ENCODE results near the gene MED4. TPM values are rescaled to one million over a fixed set of nuclear protein-coding genes. Genes with fewer than 3 reads are reported as not detected.

Gene MED4
- total RNA-seq, 1 experiment from 2014 or later = 50.6 TPM

DNA sequence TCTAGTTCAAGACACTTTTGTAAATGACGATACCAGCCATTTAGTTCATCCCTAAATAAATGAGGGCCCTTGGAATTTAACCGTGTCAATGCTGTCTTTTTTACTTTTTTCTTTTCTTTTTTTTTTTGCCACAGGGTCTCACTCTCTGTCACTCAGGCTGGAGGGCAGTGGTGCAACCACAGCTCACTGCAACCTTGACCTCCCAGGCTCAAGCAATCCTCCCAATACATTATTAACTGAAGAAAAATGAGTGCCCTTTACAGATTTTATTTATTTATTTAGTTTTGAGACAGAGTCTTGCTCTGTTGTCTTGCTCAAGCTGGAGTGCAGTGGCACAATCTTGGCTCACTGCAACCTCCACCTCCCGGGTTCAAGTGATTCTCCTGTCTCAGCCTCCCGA is 2.9 kb upstream of the MED4 start:
- no CpG with 5 or more reads among the region's 4 CpGs for WGBS (ENCODE audit: extremely low coverage, insufficient read length, low lambda C conversion rate)
- Histone ChIP-seq H2BK5ac (ENCODE audit: insufficient read length, low read length) (no peak overlapping the region), H3K27ac (ENCODE audit: insufficient read length, low read depth, low read length) (no peak overlapping the region), H4K8ac (replicated peaks; ENCODE audit: insufficient read length, low read depth, low read length) (no peak overlapping the region), H3K79me2 (ENCODE audit: insufficient read depth, low read length) (peaks cover 18% of the 10 kb centered on the region), H3K23me2 (ENCODE audit: insufficient read length, low read depth, low read length, poor library complexity, severe bottlenecking) (no peaks in the 10 kb centered on the region), H3K4ac (ENCODE audit: low read depth, low read length) (no peak overlapping the region), H4K20me1 (ENCODE audit: control insufficient read depth, insufficient read depth, insufficient read length) (no peaks in the 10 kb centered on the region), H3K23ac (ENCODE audit: insufficient read length, low read depth, low read length) (no peak overlapping the region), H3K4me2 (ENCODE audit: insufficient read depth, insufficient read length, low read length) (no peak overlapping the region), H2BK15ac (ENCODE audit: low read depth, low read length) (no peak overlapping the region), H2AFZ (ENCODE audit: low read length) (no peak overlapping the region), H2BK20ac (ENCODE audit: low read depth, low read length, poor library complexity, severe bottlenecking) (no peak overlapping the region), H3T11ph (ENCODE audit: low read length) (no peak overlapping the region), H3K79me1 (ENCODE audit: insufficient read depth, low read depth, low read length, poor library complexity, severe bottlenecking) (no peaks in the 10 kb centered on the region), H2BK12ac (ENCODE audit: insufficient read length, low read depth, low read length) (no peak overlapping the region), H4K91ac (ENCODE audit: insufficient read length, low read depth, low read length) (no peak overlapping the region), H2AK5ac (ENCODE audit: insufficient read length, low read length) (no peak overlapping the region), H3K18ac (ENCODE audit: insufficient read length, low read depth, low read length) (no peak overlapping the region), H4K5ac (ENCODE audit: insufficient read length, low read depth, low read length) (no peak overlapping the region), H3K27me3 (ENCODE audit: insufficient read depth, low read length) (no peaks in the 10 kb centered on the region; the same call in 1 of the 2 replicates), H3K56ac (ENCODE audit: insufficient read length, low read depth, low read length) (no peak overlapping the region), H3K9me3 (ENCODE audit: control insufficient read depth, low read depth, low read length) (no peaks in the 10 kb centered on the region), H3K4me1 (ENCODE audit: insufficient read depth, low read length) (peaks cover 2% of the 10 kb centered on the region; the same call in 1 of the 2 replicates), H3K9ac (ENCODE audit: extremely low read depth, insufficient read length, low read length) (no peak overlapping the region), H3K14ac (ENCODE audit: insufficient read depth, low read length) (no peak overlapping the region), H2BK120ac (ENCODE audit: low read depth, low read length, poor library complexity, severe bottlenecking) (no peak overlapping the region)
- DNase-seq = no peak
- peaks cover 1% of the 10 kb centered on the region; the same call in 1 of the 2 replicates for H3K27me3 Mint-ChIP-seq (ENCODE audit: low read depth)
- TF ChIP-seq, protein P1, sequence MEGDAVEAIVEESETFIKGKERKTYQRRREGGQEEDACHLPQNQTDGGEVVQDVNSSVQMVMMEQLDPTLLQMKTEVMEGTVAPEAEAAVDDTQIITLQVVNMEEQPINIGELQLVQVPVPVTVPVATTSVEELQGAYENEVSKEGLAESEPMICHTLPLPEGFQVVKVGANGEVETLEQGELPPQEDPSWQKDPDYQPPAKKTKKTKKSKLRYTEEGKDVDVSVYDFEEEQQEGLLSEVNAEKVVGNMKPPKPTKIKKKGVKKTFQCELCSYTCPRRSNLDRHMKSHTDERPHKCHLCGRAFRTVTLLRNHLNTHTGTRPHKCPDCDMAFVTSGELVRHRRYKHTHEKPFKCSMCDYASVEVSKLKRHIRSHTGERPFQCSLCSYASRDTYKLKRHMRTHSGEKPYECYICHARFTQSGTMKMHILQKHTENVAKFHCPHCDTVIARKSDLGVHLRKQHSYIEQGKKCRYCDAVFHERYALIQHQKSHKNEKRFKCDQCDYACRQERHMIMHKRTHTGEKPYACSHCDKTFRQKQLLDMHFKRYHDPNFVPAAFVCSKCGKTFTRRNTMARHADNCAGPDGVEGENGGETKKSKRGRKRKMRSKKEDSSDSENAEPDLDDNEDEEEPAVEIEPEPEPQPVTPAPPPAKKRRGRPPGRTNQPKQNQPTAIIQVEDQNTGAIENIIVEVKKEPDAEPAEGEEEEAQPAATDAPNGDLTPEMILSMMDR (conservative IDR thresholded peaks at IDR 0.05) = no peak
- H3K4me1 Mint-ChIP-seq = peaks cover 26 to 30% of the 10 kb centered on the region in 2 experiments
- no peak overlapping the region for H3K27ac Mint-ChIP-seq
- no peak overlapping the region for H3K4me3 Mint-ChIP-seq
- H3K36me3 Mint-ChIP-seq (ENCODE audit: insufficient read depth in 1 of 3, low read depth in 3 of 3) = peaks cover 0 to 4% (median 2%) of the 10 kb centered on the region in 3 experiments; a peak in 4 of 7 replicates
- peaks cover 2 to 5% of the 10 kb centered on the region in 2 experiments; a peak in 2 of 5 replicates for H3K9me3 Mint-ChIP-seq
